Activated naive CD4-positive, alpha-beta T cell treated with Interleukin-2 at 50 U/mL for 16 hours (primary cell): ENCODE data around the gene SNTG2.
"Not testable (repeated sequence)": the region's sequence is repeated elsewhere in the genome, so short reads cannot be mapped to it uniquely, and the experiment has no call there.

Source experiments
- DNase-seq: peaks from one replicate; pipeline ENCODE4 v3.0.0-alpha.2; 2020

SNTG2 gene

GRCh38 chr2:1209246-1209645 is 258.6 kb downstream of the SNTG2 start:
- no peak for DNase-seq

- no peak for DNase-seq
Observed at GRCh38 chr2:1209761-1210160, 259.1 kb downstream of the SNTG2 start.

- no peak for DNase-seq
Observed at GRCh38 chr2:1210352-1210751, 259.7 kb downstream of the SNTG2 start.

GRCh38 chr2:1219901-1220573 is 269.4 kb downstream of the SNTG2 start:
- no peak for DNase-seq

- DNase-seq, result no peak
Observed at GRCh38 chr2:1222056-1222455, 271.4 kb downstream of the SNTG2 start.

GRCh38 chr2:1223791-1224190 is 273.1 kb downstream of the SNTG2 start:
- DNase-seq, result no peak

GRCh38 chr2:1224901-1225300 is 274.3 kb downstream of the SNTG2 start:
- DNase-seq, result no peak

GRCh38 chr2:1226766-1227165 is 276.1 kb downstream of the SNTG2 start:
- DNase-seq, result no peak

GRCh38 chr2:1227274-1227900 is 276.7 kb downstream of the SNTG2 start:
- no peak for DNase-seq

- not testable (repeated sequence) for DNase-seq
Observed at GRCh38 chr2:1229596-1229995, 278.9 kb downstream of the SNTG2 start.

- no peak for DNase-seq
Observed at GRCh38 chr2:1230155-1230893, 279.7 kb downstream of the SNTG2 start.

- no peak for DNase-seq
Observed at GRCh38 chr2:1231466-1232063, 280.9 kb downstream of the SNTG2 start.

GRCh38 chr2:1233281-1233680 is 282.6 kb downstream of the SNTG2 start:
- DNase-seq, result no peak

GRCh38 chr2:1234731-1235308 is 284.2 kb downstream of the SNTG2 start:
- no peak for DNase-seq

- DNase-seq, result no peak
Observed at GRCh38 chr2:1235806-1236205, 285.2 kb downstream of the SNTG2 start.

GRCh38 chr2:1236606-1237005 is 286.0 kb downstream of the SNTG2 start:
- DNase-seq, result no peak

GRCh38 chr2:1237783-1238182 is 287.1 kb downstream of the SNTG2 start:
- no peak for DNase-seq

- no peak for DNase-seq
Observed at GRCh38 chr2:1238598-1239138, 288.0 kb downstream of the SNTG2 start.

- no peak for DNase-seq
Observed at GRCh38 chr2:1245193-1245592, 294.5 kb downstream of the SNTG2 start.

GRCh38 chr2:1246239-1246638 is 295.6 kb downstream of the SNTG2 start:
- DNase-seq, result no peak

GRCh38 chr2:1246991-1247390 is 296.3 kb downstream of the SNTG2 start:
- DNase-seq, result no peak

- no peak for DNase-seq
Observed at GRCh38 chr2:1248187-1248586, 297.5 kb downstream of the SNTG2 start.
